Measurements from ENCODE around the gene RGS12. TPM values are rescaled to one million over a fixed set of nuclear protein-coding genes. Genes with fewer than 3 reads are reported as not detected.

RGS12 gene
- polyA plus RNA-seq, 3 donors, result 0.75 to 15.3 (median 2.7) TPM

DNA sequence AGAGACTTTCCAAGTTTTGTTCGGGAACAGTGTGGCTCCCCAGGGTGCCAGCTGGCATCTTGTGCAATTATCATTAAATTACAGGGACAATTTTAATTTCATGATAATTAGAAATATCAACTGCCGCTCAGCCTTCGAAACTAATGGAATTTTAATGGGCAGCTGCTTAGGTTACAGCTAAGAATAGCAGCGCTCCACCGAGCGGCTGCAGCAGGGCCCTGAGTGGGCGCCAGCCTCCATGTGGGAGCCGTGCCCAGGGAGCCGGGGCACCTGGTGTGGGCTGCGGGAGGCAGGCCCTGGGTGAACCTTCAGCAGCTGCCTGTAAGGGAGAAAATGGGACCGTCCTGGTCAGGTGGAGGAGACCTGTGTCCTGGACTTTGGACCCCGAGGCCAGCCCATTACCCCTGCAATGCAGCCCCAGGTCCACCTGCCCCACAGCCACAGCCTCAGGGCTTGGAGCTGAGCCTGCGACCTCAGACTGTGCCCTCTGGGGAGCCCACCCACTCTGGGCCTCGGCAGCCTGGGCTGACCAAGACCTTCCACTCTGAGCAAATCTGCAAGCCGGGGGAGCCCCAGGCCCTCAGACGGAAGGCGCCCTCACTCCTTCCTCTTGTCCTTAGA lies 22.7 kb upstream of the RGS12 start:
- H3K27ac Mint-ChIP-seq, result no peak overlapping the region

DNA sequence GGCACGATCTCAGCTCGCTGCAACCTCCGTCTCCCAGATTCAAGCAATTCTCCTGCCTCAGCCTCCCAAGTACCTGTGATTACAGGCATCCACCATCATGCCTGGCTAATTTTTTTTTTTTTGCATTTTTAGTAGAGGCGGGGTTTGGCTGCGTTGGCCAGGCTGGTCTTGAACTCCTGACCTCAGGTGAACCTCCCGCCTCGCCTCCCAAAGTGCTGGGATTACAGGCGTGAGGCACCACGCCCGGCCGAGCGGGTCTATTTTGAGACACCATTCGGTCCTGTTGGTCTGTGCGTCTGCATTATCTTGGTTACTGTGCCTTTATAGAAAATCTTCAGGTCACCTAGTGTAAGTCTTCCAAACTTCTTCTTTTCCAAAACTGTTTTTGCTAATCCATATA lies 21.7 kb upstream of the RGS12 start:
- Histone ChIP-seq H3K27me3 (ENCODE audit: control insufficient read depth in 2 of 2, insufficient read depth in 2 of 2, low read length in 2 of 2) (no peaks in the 10 kb centered on the region), H3K9ac (ENCODE audit: insufficient read depth, low read length, poor library complexity, severe bottlenecking) (no peak overlapping the region), H3K36me3 (replicated peaks in 1 of 2; ENCODE audit: control insufficient read depth in 1 of 2, insufficient read depth in 2 of 2, low read length in 2 of 2) (no peaks in the 10 kb centered on the region), H2AFZ (ENCODE audit: insufficient read depth, low read depth, low read length, poor library complexity, severe bottlenecking) (no peak overlapping the region), H3K79me2 (ENCODE audit: insufficient read depth, low read length) (no peaks in the 10 kb centered on the region), H3K9me3 (replicated peaks in 1 of 2; ENCODE audit: control insufficient read depth in 1 of 2, insufficient read depth in 1 of 2, low read length in 2 of 2) (no peaks in the 10 kb centered on the region), H3K4me2 (replicated peaks; ENCODE audit: extremely low read depth, low read length, poor library complexity, severe bottlenecking) (no peak overlapping the region), H3K4me1 (ENCODE audit: control insufficient read depth in 1 of 2, insufficient read depth in 2 of 2, low read length in 2 of 2) (no peaks in the 10 kb centered on the region), H4K20me1 (ENCODE audit: insufficient read depth, low read length) (no peaks in the 10 kb centered on the region), H3K4me3 (replicated peaks in 1 of 3; ENCODE audit: low read depth in 2 of 3, low read length in 3 of 3) (no peak overlapping the region), H3K27ac (ENCODE audit: low read depth in 1 of 2, low read length in 2 of 2) (no peak overlapping the region)
- Mint-ChIP-seq H3K27me3 (ENCODE audit: low read depth in 3 of 3) (peaks cover 0 to 4% (median under 1%) of the 10 kb centered on the region in 3 donors), H3K36me3 (no peaks in the 10 kb centered on the region), H3K4me3 (no peak overlapping the region), H3K9me3 (peaks cover 0 to 8% (median 3%) of the 10 kb centered on the region in 7 donors), H3K27ac (no peak overlapping the region), H3K4me1 (no peaks in the 10 kb centered on the region)
- no peak for DNase-seq
- 88% methylated on average over 13 of the region's 14 CpGs for WGBS (ENCODE audit: insufficient coverage)
- intact Hi-C loops (cut with micrococcal nuclease), result no loop called here
- TF ChIP-seq, protein P1, sequence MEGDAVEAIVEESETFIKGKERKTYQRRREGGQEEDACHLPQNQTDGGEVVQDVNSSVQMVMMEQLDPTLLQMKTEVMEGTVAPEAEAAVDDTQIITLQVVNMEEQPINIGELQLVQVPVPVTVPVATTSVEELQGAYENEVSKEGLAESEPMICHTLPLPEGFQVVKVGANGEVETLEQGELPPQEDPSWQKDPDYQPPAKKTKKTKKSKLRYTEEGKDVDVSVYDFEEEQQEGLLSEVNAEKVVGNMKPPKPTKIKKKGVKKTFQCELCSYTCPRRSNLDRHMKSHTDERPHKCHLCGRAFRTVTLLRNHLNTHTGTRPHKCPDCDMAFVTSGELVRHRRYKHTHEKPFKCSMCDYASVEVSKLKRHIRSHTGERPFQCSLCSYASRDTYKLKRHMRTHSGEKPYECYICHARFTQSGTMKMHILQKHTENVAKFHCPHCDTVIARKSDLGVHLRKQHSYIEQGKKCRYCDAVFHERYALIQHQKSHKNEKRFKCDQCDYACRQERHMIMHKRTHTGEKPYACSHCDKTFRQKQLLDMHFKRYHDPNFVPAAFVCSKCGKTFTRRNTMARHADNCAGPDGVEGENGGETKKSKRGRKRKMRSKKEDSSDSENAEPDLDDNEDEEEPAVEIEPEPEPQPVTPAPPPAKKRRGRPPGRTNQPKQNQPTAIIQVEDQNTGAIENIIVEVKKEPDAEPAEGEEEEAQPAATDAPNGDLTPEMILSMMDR (IDR thresholded peaks at IDR 0.05), result no peak

More for the DNA sequence above, 22.7 kb upstream of the RGS12 start:
- Histone ChIP-seq H3K4me1 (ENCODE audit: control insufficient read depth in 1 of 2, insufficient read depth in 2 of 2, low read length in 2 of 2) (no peaks in the 10 kb centered on the region), H3K27ac (ENCODE audit: low read depth in 1 of 2, low read length in 2 of 2) (no peak overlapping the region), H2AFZ (ENCODE audit: insufficient read depth, low read depth, low read length, poor library complexity, severe bottlenecking) (no peak overlapping the region), H3K4me3 (replicated peaks in 1 of 3; ENCODE audit: low read depth in 2 of 3, low read length in 3 of 3) (no peak overlapping the region), H3K79me2 (ENCODE audit: insufficient read depth, low read length) (no peaks in the 10 kb centered on the region), H3K9ac (ENCODE audit: insufficient read depth, low read length, poor library complexity, severe bottlenecking) (no peak overlapping the region), H3K27me3 (ENCODE audit: control insufficient read depth in 2 of 2, insufficient read depth in 2 of 2, low read length in 2 of 2) (no peaks in the 10 kb centered on the region), H3K9me3 (replicated peaks in 1 of 2; ENCODE audit: control insufficient read depth in 1 of 2, insufficient read depth in 1 of 2, low read length in 2 of 2) (no peaks in the 10 kb centered on the region), H3K36me3 (replicated peaks in 1 of 2; ENCODE audit: control insufficient read depth in 1 of 2, insufficient read depth in 2 of 2, low read length in 2 of 2) (no peaks in the 10 kb centered on the region), H4K20me1 (ENCODE audit: insufficient read depth, low read length) (no peaks in the 10 kb centered on the region), H3K4me2 (replicated peaks; ENCODE audit: extremely low read depth, low read length, poor library complexity, severe bottlenecking) (no peak overlapping the region)
- intact Hi-C loops (cut with micrococcal nuclease), result no loop called here
- Mint-ChIP-seq H3K27me3 (ENCODE audit: low read depth in 3 of 3) (peaks cover 0 to 6% (median 1%) of the 10 kb centered on the region in 3 donors), H3K9me3 (peaks cover 0 to 8% (median 3%) of the 10 kb centered on the region in 7 donors), H3K4me1 (no peaks in the 10 kb centered on the region), H3K36me3 (no peaks in the 10 kb centered on the region), H3K4me3 (no peak overlapping the region)
- 98% methylated on average over 12 of the region's 17 CpGs for WGBS (ENCODE audit: insufficient coverage)
- no peak for DNase-seq
- TF ChIP-seq, protein P1 (IDR thresholded peaks at IDR 0.05), result no peak
